HL-60 (cell line): Measurements from ENCODE around the gene CLRN1.

Source experiments
- DNase-seq, 2 experiments: peaks; one replicate each; pipeline ENCODE4 v3.0.0-alpha.2; 2010 to 2020; ENCODE audit warnings: low read depth in 1 of 2, low spot score in 1 of 2
- H3K27ac ChIP-seq: fragments of 250-450 bp; sonication (Bioruptor Pico); replicated peaks from 2 replicates; pipeline ENCODE4 v1.5.1; 2020; ENCODE audit warnings: mild to moderate bottlenecking, moderate library complexity
- H3K27me3 ChIP-seq: fragments of 250-450 bp; sonication (Bioruptor Pico); 2 replicates; pipeline ENCODE4 v1.5.1; 2021; ENCODE audit warnings: mild to moderate bottlenecking, moderate library complexity; ENCODE audit not compliant: insufficient read depth, poor library complexity, severe bottlenecking
- H3K4me3 ChIP-seq: replicated peaks from 2 replicates; pipeline ENCODE4 v1.5.1; 2011; ENCODE audit warnings: mild to moderate bottlenecking, control low read depth, low read length; ENCODE audit not compliant: insufficient read depth
- CTCF ChIP-seq: IDR thresholded peaks from one replicate; pipeline ENCODE4 v1.5.1; 2011; ENCODE audit warnings: low read length, control low read depth, inconsistent platforms; ENCODE audit not compliant: insufficient read depth
- GABPA ChIP-seq: IDR thresholded peaks from 2 replicates; pipeline ENCODE4 v1.6.1; 2012; ENCODE audit warnings: low read depth
- POLR2AphosphoS5 ChIP-seq: IDR thresholded peaks from 2 replicates; pipeline ENCODE4 v1.6.1; 2012; ENCODE audit warnings: low read depth
- REST ChIP-seq: IDR thresholded peaks from 2 replicates; pipeline ENCODE4 v1.6.1; 2012; ENCODE audit warnings: low read depth; ENCODE audit not compliant: insufficient replicate concordance
- SPI1 ChIP-seq: IDR thresholded peaks from 2 replicates; pipeline ENCODE4 v1.6.1; 2012; ENCODE audit warnings: low read depth, mild to moderate bottlenecking, borderline replicate concordance

CLRN1 gene

GRCh38 chr3:151015181-151015580 lies 42.7 kb upstream of the CLRN1 start:
- no peak overlapping the region for H3K4me3 ChIP-seq
- peaks cover 8% of the 10 kb centered on the region for H3K27me3 ChIP-seq
- TF ChIP-seq SPI1: no peak
- TF ChIP-seq REST: no peak
- TF ChIP-seq GABPA: no peak
- no peak for TF ChIP-seq POLR2AphosphoS5
- TF ChIP-seq CTCF: no peak
- DNase-seq: no peak
- H3K27ac ChIP-seq: no peak overlapping the region

DNA sequence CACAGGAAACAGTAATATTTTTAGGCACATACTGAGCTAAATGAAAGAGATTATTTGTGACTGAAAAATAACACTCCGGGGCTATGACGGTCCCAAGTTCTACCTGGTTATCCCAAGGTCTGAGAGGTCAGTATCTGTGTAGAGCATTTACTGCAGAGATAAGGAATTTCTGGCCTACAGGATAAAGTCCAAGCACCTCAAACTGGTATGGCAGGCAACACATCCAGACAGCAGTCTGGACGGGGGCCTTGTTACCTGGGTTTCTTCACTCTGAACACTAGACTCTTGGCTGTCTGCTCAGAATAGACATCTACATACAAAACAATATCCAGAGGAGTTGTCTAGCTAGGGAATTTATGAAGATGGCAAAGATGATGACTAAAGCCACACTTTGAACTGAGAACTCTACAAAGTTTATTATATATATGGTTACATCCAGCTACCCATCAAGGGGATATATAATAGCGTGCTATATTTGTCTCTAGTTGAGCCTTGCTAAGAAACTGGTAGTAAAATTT lies 42.0 kb upstream of the CLRN1 start:
- H3K4me3 ChIP-seq: no peak overlapping the region
- no peak overlapping the region for H3K27ac ChIP-seq
- H3K27me3 ChIP-seq: peaks cover 6% of the 10 kb centered on the region
- DNase-seq: no peak
- no peak for TF ChIP-seq CTCF
- no peak for TF ChIP-seq GABPA
- TF ChIP-seq POLR2AphosphoS5: no peak
- TF ChIP-seq SPI1: no peak
- TF ChIP-seq REST: no peak

- no peak for DNase-seq
- H3K4me3 ChIP-seq: no peak overlapping the region
- no peak for TF ChIP-seq GABPA
- TF ChIP-seq REST: no peak
- no peak for TF ChIP-seq POLR2AphosphoS5
- no peak for TF ChIP-seq CTCF
- TF ChIP-seq SPI1: no peak
- peaks cover 6% of the 10 kb centered on the region for H3K27me3 ChIP-seq
- H3K27ac ChIP-seq: no peak overlapping the region
Observed at GRCh38 chr3:151012753-151013152, 40.2 kb upstream of the CLRN1 start.
